ENCODE results near the gene IP6K2.

The IP6K2 gene

DNA sequence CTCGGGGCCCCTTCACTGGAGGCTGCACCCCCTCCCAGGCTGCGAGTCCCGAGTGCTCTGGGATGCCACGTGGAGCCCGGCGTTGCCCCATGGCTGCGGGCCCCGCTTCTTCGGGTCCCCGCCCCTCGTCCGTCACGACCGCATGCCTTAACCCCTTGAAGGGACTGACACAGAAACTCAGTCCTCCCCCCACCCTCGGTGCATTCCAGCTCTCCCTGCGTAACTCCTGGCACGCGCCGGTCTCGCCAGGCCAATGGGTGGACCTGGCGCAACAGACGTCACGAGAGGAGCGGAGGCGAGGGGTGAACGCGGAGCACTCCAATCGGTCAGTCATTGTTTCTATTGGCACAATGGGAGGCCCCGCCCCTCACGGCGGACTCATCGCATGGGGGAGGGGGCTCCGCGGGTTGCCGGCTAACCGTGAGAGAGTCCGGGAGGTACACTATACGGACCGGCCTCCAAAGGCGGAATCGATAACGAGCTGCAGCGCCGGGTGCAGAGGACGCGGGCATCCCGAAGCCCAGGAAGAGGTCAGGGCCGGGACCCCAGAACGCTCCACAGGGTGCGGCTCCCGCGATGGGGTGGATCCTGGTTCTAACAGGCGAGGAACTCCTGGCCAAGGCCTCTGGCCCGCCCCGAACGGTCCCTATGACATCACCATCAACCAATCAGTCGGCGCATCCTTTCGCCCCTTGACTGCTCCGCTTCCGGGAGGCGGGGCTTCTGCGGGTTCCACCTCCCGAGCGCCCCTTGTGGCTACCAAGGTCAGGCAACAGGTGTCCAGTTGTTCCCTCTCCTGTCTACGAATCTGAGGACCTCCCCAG lies 53.3 kb downstream of the IP6K2 start:
- DNase-seq (ENCODE audit: low spot score), result peak; percentile 99

DNA sequence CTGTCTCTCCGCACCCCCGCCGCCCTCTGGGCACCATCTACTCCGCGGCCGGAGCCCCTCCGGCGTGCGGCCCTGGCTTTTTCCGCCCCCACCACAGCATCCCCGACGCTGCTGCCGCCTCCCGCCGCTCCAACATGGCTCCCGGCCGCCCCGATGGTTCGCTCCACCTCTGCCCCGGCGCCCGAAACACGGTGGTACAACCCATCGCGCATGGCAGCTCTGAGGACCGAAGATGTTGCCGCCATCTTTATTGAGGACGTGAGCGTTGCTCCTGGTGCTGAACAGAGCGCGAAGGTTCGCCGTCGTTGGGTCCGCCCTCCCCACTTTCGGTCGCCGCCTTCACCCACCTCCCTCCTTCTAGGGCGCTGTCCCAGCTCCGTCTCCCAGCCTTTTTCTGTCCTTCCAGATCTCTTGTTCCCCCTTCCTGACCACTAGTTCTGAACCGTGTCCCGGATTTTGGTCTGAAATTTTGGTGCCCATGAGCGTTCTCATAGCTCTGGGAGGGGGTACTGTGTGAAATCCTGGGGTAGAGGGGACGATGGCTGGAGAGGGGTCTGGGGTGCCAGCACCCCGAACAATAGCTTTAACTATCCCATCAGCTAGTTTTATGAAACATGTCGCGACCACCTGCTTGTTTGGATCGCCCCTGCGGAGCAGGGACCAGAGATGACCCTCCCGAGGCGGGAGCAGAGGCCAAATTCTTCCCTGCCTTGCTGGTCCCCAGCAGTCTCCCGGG lies 54.1 kb downstream of the IP6K2 start, which contains the start of gene CELSR3:
TSS of gene CELSR3 (minus strand) at position 134 of the 736 bp plus-strand sequence. CDS start 252 bp downstream, outside the sequence.
- DNase-seq (ENCODE audit: low spot score), result peak; percentile 92

DNA sequence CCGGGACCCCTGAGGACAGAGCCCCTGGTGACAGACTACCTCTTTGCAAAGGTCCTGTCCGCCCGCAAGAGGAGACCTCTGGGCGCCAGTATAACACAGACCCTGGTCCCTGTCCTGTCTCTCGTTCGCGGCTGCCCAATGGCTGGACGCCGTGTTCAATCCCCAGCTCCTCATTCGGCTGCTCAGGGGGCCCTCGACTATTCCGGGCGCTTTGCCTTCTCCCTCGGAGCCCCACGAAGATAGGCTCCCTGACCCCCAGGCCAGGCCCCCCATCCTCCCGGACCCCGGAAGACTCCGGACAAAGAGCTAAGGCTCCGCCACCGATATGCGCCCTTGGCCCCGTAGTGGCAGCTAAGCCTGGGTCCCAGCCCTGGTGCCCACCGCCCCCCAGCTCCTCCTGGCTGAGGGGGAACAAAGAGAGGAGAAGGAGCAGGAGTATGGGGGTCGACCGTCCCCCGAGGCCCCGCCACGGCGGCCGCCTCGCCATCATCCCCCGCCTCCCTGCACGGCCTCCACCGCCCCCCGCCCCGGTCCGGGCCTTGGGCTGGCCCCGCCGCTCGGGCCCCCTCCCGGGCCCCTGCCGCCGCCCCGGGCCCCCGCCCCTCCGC lies 54.8 kb downstream of the IP6K2 start:
- DNase-seq (ENCODE audit: low spot score), result no peak

DNA sequence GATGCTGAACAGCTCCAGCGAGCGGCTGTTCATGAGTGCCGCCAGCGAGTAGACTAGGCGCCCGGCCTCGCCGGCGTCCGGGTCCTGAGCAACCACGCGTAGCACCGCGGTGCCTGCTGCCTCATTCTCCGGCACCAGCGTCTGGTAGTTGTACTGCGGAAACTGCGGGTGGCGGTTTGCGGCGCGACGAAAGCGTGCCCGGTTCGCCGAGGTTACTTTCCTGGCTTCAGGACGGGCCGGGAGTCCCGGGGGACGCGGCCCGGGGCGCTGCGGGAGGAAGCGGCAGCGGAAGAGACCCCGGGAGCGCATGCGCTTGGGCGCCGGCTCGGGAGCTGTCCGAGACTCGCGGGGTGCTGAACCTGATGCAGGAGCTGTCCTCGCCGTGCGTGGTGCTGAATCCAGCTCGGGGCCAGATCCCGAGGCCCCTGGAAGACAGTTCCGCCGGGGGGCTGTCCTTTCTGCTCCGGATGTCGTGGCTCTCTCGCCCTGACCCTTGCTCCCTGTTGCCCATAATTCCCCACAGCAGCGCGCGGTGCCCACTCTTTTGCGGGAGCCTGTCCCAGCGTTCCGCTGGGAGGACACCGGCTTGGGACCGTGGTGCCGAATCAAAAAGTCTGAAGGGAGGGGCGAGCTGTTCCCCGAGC lies 55.4 kb downstream of the IP6K2 start:
- DNase-seq (ENCODE audit: low spot score), result no peak

DNA sequence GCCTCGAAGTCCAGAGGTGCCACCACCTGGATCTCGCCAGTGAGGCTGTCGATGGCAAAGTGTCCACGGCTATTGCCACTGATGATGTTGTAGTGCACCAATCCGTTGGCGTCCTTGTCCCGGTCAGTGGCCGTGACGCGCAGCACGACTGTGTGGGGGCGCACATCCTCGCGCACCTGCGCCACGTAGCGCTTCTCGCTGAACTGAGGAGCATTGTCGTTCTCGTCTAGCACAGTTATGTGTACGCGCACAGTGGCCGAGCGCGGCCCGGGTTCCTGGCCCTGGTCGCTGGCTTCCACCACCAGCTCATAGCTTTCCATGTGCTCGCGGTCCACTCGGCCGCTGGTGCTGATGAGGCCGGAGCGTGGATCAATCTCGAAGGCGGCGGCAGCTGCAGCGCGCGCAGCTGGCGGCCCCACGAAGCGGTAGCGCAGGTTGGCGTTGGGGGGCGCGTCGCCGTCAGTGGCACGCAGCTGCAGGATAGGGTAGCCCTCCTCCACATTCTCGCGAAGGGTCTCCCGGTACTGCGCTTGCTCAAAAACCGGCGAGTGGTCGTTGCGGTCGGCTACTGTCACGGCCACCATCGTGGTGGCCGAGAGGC lies 56.1 kb downstream of the IP6K2 start:
- DNase-seq (ENCODE audit: low spot score), result no peak

DNA sequence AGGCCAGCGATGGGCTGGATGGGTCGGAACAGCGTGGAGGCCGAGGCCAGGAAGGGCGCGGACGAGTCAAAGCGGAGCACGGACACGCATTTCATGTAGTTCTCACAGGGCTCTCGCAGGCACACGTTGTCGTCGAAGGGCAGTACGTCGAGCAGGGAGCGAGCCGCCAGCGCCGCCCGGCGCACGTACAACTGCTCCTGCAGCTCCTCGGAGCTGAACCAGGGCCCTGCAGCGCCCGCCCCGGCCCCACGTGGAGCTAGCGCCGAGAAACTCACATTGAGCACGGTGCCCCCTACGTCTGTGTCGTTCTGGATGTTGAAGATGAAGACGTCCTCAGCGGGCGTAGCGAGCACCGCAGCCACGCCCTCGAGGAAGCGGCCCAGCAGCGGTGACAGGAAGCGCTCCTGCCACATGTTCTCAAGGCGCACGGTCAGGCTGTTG lies 60.2 kb downstream of the IP6K2 start:
- no peak for DNase-seq (ENCODE audit: low spot score)

DNA sequence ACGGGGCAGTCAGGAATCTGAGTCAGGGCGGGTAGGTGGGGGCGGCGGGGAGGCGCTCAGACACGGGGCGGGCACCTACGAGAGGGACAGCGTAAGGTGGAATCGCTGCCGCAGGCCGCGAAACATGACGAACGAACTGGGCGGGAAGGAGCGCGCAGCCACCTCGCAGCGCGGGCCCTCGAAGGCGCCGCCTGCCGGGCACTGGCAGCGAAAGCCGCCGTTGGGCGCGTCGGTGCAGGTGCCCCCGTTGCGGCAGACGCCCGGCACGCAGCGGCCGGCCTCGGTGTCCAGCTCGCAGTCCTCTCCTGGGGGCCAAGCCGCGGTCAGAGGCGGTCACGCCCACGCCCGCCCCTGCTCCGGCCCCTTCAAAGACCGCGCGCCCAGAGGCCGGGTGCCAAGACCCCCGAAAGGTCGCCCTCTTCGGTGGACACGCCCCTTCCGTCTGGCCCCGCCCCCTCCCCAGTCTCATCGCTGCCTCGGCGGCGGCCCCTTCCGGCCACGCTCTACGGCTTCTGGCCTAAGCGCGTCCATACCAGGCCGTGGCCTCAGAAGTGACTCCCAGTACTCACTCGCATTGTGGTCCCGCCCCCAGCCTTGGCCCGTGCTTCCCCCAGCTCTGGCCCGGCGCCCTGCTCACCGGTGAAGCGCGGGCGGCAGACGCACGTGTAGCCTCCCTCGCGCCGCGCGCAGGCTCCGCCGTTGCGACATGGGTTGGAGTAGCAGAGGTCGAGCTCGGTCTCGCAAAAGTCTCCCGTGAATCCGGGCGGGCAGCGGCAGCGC lies 60.8 kb downstream of the IP6K2 start:
- no peak for DNase-seq (ENCODE audit: low spot score)

DNA sequence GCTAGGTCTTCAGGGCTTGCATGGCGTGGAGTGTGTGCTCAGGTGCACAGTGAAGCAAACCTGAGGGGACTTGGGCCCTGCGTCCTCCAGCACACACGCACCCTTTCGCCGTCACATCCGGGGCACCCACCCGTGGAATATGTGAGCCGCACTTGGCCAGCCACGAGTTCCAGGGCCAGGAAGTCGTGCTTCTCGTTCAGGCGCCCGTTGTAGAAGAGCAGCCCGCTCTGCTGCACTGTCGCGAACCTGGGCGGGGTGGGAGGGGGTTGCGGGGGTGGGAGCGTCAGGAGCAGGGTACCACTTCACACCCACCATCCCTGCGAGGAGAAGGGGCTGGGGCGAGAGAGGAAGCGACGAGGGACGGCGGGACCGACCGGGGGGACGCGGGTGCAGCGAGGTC lies 61.4 kb downstream of the IP6K2 start:
- no peak for DNase-seq (ENCODE audit: low spot score)

DNA sequence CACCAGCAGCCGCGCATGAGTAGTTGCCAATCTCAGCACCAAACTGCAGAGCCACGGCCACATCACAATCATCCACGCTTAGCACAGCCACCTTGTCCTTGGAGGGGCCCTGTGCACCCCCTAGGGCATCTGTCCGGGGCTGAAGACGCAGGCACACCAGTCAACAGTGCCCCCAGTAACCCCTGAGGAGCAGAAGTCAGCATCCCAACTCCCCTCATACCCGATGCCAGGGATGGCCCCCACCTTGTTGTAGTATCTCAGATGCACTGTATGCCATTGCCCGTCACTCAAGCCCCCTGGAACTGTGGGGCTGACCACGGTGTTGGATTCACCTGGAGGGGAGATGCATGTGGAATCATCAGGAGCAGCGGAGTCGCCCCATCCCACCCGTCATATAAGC lies 62.0 kb downstream of the IP6K2 start:
- no peak for DNase-seq (ENCODE audit: low spot score)

DNA sequence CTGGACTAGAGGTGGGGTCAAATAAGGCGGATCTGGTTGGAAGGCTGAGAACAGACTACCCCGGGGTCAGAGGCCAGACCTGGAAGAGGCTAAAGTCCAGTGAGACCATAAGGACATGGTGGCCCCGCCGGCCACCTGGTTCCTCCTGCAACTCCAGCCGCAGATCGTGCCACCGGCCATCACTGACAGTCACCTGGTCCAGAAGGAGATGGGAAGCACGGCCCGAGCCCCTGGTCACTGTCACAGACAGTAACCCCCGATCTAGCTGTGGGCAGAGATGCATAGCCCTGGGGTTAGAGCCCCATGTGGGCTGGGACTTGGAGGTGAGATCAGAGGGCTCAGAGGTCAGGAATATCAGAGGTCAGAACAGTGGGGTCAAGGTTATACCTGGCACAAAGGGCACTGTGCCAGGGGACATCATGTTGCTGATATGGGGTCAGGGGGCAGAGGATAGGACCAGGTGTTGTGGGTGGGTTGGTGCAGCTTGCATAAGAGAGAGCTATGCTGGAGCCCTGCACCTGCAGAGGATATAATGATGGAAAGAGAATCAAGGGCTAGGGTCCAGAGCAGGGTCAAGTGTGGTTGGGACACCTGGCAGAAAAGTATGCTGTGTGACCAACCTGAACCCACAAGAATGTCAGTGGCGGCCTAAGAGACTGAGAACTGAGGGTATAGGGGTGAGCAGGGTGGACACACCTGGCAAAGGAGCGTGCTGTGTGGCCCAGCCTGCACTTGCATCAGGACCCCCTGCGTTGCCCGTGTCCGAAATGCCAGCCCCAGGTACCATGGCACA lies 63.9 kb downstream of the IP6K2 start:
- peak; percentile 76 for DNase-seq (ENCODE audit: low spot score)

DNA sequence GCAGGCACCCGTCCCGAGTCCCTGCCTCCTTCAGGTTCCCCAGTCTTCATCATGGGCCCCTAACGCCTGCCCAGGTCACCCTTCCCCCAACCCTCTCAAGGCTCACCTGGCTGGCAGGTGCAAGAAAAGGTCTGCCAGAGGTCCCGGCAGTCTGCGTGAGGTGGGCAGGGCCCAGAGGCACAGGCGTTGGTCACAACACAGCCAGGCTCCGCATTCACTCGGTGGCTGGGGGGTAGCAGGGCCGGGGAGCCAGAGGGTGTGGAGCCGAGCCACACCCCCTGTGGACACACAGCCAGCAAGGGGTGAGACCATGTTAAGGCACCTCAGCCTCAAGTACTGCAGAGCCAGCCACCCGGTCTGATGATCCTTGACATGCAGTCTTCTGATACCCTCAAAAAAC lies 65.2 kb downstream of the IP6K2 start:
- DNase-seq (ENCODE audit: low spot score), result no peak

DNA sequence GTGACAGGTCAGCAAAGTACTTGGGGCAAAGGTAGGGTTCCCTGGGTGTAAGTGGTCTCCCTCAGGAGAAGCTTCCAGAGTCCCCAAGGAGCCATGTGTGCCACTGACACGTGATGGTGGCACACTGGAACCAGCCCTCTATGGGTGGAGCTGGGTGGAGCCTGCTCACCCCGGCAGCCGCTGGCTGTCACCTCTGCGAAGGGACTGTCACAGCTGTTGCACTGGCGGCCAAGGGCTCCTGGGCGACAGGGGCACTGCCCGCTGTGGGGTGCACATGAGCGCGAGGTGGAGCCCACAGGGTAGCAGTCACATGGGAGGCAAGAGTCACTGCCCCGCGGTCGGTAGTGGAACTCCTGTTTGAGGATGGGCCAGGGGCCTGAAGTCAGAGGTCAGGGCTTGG lies 66.3 kb downstream of the IP6K2 start:
- DNase-seq (ENCODE audit: low spot score), result no peak

DNA sequence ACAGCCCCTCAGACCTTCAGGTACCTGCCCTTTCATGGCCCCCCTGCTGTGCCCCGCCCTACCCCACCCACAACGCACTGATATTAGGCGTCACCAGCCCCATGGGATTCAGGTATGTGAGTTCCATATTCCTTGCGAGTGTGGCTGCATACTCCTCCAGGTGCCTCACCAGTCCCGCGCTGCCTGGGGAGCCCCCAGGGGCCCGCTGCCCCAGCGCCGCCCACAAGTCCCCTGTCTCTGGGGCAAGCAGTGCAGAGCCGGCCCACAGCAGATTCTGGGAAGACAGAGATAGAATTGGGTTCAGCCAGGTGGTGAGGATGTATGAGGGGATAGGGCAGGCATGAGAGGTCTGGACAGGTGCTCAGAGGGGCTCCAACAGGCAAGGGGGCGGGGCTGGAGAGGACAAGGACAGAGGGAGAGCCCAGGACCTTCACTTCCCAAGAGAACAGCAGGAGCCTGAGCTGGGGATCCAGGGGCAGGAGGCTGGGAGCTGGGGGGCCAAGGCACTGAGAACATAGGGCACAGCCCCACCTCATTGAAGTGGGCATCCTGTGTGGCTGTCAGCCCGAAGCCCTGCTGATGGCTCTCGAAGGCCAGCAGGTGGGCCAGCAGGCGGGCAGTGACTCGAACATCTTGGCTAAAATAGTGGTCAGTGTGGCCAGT lies 68.7 kb downstream of the IP6K2 start:
- DNase-seq (ENCODE audit: low spot score), result no peak

DNA sequence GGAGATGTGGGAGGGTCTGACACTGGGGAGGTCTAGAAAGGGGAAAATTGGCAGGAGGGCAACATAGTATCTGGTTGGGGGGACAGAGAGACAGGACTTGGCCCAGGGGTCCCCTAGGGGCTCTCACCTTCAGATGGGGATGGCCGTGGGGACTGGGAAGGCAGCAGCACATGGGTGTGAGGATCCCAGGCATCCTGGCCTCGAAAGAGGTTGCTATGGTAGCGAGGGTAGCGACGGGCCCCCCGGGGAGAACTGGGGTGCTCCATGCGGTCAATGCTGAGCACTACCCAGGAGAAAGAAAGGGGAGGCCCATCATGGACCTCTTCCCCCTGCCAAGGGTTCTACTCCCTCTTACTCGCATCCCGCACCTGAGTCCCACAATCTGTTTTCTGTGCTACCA lies 69.3 kb downstream of the IP6K2 start:
- no peak for DNase-seq (ENCODE audit: low spot score)

DNA sequence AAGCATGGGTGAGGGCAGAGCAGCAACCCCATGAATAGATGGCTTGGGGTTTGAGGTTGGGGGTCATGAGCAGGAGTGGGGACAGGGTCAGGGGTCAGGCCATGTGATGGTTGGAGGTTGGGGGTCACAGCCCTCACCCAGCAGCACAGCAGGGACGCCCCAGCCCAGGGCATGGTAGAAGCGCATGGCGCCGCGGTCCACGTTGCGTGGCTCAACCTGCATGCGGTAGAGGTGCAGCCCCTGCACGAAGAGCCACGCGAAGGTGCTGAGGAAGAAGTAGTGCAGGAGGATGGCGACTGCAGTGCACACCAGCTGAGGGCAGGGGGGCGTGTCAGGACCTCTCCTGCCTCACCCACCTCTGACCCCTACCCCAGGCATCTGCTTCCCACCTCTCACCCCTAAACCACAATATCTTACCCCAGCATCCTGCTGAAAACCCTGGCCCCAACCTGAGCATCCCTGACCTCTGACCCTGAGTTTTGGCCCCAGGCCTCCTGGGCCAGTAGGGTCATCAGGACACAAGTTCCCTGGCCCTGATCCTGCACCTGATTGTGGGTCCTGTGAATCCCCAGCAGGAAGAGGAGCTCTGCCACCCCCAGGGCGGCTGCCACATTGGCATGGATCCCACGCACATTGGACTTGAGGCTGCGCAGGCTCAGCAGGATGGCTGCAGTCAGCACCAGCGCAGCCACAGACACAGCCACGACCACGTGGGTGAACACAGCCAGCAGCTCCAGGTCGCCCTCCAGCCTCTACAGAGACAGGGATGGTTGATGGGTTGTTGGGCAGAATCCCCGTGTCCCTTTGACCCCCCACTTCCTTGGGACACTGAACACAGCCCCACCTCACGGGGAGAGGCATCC lies 71.9 kb downstream of the IP6K2 start:
- DNase-seq (ENCODE audit: low spot score), result no peak

DNA sequence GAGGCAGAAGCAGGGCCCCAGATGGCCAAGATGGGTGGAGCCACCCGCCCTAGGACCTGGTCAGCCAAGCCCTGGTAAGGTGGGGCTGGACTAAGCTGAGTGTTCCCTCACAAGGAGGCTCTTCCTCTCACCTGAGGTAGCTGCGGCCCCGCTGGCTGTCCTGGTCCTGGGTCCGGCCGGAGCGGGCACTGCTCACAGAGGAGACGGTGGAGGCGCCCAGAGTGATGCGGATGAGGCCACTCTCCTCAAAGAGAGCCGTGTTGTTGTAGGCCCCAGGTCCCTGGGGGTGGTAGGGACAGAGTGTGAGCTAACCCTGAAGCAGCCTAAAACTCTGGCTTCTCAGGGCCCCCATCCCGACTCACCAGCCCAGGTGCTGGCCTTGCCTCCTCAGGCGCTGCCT lies 74.4 kb downstream of the IP6K2 start:
- DNase-seq (ENCODE audit: low spot score), result no peak

DNA sequence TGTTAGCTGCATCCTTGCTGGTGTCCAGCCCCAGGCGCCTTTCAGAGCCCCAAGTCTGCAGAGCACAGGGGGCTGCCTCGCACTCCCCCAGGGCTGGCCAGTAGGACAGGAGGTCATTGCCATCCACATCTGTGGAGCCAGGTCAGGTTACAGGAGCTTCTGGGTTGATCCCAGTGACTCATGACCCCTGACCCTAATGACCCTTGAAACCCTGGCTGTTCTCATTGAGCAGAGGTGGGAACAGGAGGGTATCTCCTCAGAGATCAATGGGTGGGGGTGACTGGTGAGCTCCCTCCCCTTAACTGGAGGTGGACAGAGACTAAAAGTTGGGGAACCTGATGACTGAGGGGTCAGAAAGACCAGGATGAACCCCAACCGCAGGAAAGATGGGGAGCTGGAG lies 75.6 kb downstream of the IP6K2 start:
- DNase-seq (ENCODE audit: low spot score), result no peak

DNA sequence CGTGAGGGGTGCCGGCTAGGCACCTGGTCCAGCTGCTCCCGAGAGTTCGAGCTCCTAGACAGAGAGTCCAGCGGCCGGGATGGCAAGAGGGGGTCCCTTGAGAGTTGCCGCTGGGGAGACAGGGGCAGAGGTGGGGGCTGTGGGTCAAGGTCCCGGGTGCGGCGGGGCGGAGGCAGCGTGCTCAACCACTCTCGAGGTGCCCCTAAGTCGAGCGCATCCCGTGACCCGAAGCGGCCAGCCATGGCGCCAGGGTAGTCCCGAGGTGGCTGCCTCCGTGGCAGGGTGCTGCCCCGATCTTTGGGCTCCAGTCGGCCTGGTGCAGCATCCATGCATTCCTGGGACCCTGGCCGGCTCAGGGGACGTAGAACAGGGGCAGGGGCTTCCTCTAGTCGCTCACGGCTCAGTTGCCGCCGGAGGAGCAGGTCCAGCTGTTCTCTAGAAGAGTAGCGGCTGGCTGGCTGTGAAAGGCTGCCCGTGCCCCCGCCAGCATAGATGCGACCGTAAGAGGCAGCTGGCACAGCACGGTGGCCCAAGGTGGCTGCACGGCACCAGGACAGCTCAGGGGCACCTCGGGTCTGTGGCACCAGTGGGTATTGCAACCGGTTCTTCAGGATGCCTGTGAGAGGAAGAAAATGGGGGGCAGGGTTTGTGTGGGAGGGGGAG lies 76.9 kb downstream of the IP6K2 start:
- no peak for DNase-seq (ENCODE audit: low spot score)
